ENCODE measurements around the gene MAP3K5. TPM values are rescaled to one million over a fixed set of nuclear protein-coding genes. Genes with fewer than 3 reads are reported as not detected.
A peak's percentile ranks its signal among the peaks of the same experiment; 100 is the strongest.

MAP3K5 gene
- total RNA-seq, 2 donors from 2014 or later = 13.8 to 20.1 TPM

- Mint-ChIP-seq H3K4me1 (no peaks in the 10 kb centered on the region), H3K4me3 (no peak overlapping the region), H3K36me3 (ENCODE audit: low read depth) (peaks cover 28% of the 10 kb centered on the region), H3K27ac (no peak overlapping the region), H3K27me3 (no peaks in the 10 kb centered on the region), H3K9me3 (no peaks in the 10 kb centered on the region)
- no peak for ATAC-seq (replicated peaks)
Measured at GRCh38 chr6:136666041-136666440, 126.2 kb downstream of the MAP3K5 start.

DNA sequence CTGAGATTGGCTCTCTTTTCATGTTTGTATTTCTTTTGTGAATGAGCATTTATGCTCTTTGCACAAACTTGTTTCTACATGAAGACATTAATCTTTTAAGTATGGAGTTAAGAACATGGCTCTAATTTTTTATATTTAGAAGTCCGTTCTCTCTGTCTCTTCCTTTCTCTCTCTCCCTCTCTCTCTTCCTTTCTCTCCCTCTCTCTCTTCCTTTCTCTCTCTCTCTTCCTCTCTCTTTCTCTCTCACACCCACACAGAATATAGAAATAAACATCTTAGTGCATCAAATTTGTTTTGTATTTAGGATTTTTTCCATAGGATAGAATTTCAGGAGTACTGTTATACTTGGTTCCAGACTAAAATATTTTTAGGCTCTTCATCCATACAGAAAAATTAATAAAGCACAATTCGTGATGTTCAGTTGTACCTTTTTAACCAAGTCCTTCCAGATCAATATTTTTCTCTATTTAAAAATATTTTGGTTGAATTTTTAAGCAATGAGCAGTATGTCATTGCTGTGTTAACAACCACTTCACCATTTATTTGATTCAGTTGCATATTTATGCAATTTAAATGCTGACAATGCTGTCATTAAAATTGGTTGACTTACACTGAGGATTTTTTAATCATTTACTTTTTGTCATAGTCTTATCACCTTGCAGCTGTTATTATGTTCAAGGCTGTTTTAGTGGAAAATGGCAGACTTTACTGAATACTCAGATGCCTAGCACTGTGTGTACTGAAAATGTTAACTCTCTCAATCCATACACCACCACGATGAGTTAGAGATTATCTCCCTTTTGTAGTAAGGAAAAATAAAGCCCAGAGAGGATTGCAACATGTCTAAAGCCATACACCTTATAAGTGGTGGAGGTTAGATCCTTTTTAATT is 129.7 kb downstream of the MAP3K5 start:
- H3K27me3 Mint-ChIP-seq = no peaks in the 10 kb centered on the region
- H3K36me3 Mint-ChIP-seq (ENCODE audit: low read depth) = peaks cover 31% of the 10 kb centered on the region
- no peak overlapping the region for H3K27ac Mint-ChIP-seq
- H3K4me1 Mint-ChIP-seq = no peaks in the 10 kb centered on the region
- H3K4me3 Mint-ChIP-seq = no peak overlapping the region
- H3K9me3 Mint-ChIP-seq = no peaks in the 10 kb centered on the region
- no peak for ATAC-seq (replicated peaks)

DNA sequence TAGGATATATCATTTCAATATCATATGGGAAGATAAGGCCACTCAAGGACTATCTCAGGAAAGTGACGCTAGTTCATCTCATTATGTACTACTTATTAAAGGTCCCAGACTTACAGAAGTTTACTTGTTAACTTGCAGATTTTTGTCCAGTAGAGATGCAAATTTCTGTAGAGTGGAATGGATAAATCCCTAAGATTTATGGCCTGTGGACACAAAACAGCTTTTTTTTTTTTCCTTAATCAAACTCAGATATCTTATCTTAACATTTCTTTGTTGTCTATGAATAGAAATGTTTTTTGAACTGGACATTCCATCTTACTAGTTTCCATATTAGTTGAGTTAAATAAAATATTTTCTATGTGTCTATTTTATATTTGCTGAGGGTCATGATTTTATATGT is 131.6 kb downstream of the MAP3K5 start:
- H3K9me3 Mint-ChIP-seq = no peaks in the 10 kb centered on the region
- H3K36me3 Mint-ChIP-seq (ENCODE audit: low read depth) = peaks cover 38% of the 10 kb centered on the region
- no peak for ATAC-seq (replicated peaks)
- H3K27ac Mint-ChIP-seq = no peak overlapping the region
- no peak overlapping the region for H3K4me3 Mint-ChIP-seq
- no peaks in the 10 kb centered on the region for H3K27me3 Mint-ChIP-seq
- H3K4me1 Mint-ChIP-seq = no peaks in the 10 kb centered on the region

GRCh38 chr6:136659991-136660499 is 132.2 kb downstream of the MAP3K5 start:
- no peak overlapping the region for H3K4me3 Mint-ChIP-seq
- H3K4me1 Mint-ChIP-seq = no peaks in the 10 kb centered on the region
- no peaks in the 10 kb centered on the region for H3K9me3 Mint-ChIP-seq
- no peaks in the 10 kb centered on the region for H3K27me3 Mint-ChIP-seq
- no peak overlapping the region for H3K27ac Mint-ChIP-seq
- no peak for ATAC-seq (replicated peaks)
- peaks cover 42% of the 10 kb centered on the region for H3K36me3 Mint-ChIP-seq (ENCODE audit: low read depth)

GRCh38 chr6:136658711-136659110 is 133.6 kb downstream of the MAP3K5 start:
- H3K27me3 Mint-ChIP-seq = no peaks in the 10 kb centered on the region
- H3K4me3 Mint-ChIP-seq = no peak overlapping the region
- H3K4me1 Mint-ChIP-seq = no peaks in the 10 kb centered on the region
- H3K9me3 Mint-ChIP-seq = no peaks in the 10 kb centered on the region
- peaks cover 50% of the 10 kb centered on the region for H3K36me3 Mint-ChIP-seq (ENCODE audit: low read depth)
- no peak overlapping the region for H3K27ac Mint-ChIP-seq
- no peak for ATAC-seq (replicated peaks)

- Mint-ChIP-seq H3K9me3 (no peaks in the 10 kb centered on the region), H3K4me1 (no peaks in the 10 kb centered on the region), H3K36me3 (ENCODE audit: low read depth) (peaks cover 58% of the 10 kb centered on the region), H3K4me3 (no peak overlapping the region), H3K27ac (no peak overlapping the region), H3K27me3 (no peaks in the 10 kb centered on the region)
- ATAC-seq (replicated peaks) = no peak
Measured at GRCh38 chr6:136657666-136658065, 134.6 kb downstream of the MAP3K5 start.

- Mint-ChIP-seq H3K27me3 (no peaks in the 10 kb centered on the region), H3K27ac (peak overlapping the region; percentile 3), H3K4me3 (no peak overlapping the region), H3K9me3 (no peaks in the 10 kb centered on the region), H3K36me3 (ENCODE audit: low read depth) (peaks cover 63% of the 10 kb centered on the region), H3K4me1 (no peaks in the 10 kb centered on the region)
- ATAC-seq (replicated peaks) = no peak
Measured at GRCh38 chr6:136656121-136656520, 136.2 kb downstream of the MAP3K5 start.

DNA sequence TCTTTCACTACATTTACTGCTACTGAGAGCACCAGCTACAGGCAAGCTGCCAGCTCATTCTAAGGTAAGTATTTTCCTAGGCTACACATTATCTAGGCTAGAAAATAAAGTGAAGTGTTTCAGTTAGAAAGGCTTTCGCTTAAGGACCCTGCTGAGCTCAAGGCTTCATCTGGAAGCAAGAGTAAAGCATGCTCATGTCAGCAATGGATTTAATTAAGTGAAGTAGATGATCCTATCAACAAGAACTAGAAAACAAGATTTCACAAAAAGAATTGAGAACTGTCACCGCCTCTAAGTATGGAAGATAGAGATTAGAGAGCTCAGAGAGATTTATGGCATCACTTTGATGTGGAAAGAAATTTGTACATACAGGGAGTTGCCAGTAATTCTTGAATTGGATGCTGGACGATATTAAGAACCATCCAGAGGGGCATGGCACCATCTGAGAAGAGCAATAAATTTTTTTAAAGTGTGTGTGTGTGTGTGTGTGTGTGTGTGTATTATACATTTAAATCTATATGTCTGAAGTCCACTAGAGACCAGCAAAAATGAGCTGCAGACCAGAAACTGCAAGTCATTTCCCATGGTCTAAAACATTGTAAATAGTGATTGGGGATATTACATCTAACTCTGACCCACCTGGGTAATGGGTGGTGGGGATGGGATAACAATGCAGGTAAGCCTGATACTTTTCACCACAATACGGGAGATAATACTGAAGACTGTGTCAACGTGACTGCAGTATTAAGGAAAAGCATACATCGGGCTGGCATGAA is 136.8 kb downstream of the MAP3K5 start:
- Mint-ChIP-seq H3K4me3 (no peak overlapping the region), H3K27ac (peak overlapping the region; percentile 12), H3K36me3 (ENCODE audit: low read depth) (peaks cover 64% of the 10 kb centered on the region), H3K4me1 (no peaks in the 10 kb centered on the region), H3K9me3 (no peaks in the 10 kb centered on the region), H3K27me3 (no peaks in the 10 kb centered on the region)
- no peak for ATAC-seq (replicated peaks)

DNA sequence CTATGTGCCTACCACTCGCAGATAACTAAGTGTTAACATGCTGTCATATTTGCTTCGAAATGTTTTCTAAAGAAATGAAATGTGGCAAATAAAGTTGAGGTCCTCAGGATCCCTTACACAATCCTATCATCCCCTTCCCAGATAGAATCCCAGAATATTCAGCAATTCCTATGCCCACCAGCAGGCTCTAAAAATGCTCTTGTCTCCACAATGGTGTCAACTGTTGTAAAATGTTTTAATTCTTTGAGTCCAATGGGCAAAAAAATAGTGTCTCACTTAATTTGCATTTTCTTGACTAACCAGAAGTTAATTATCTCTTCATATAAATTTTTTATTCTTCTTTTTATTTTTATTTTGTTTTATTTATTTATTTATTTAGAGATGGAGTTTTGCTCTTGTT is 138.2 kb downstream of the MAP3K5 start:
- H3K36me3 Mint-ChIP-seq (ENCODE audit: low read depth) = peaks cover 65% of the 10 kb centered on the region
- H3K4me1 Mint-ChIP-seq = no peaks in the 10 kb centered on the region
- H3K9me3 Mint-ChIP-seq = no peaks in the 10 kb centered on the region
- no peak overlapping the region for H3K27ac Mint-ChIP-seq
- H3K27me3 Mint-ChIP-seq = no peaks in the 10 kb centered on the region
- no peak for ATAC-seq (replicated peaks)
- no peak overlapping the region for H3K4me3 Mint-ChIP-seq

DNA sequence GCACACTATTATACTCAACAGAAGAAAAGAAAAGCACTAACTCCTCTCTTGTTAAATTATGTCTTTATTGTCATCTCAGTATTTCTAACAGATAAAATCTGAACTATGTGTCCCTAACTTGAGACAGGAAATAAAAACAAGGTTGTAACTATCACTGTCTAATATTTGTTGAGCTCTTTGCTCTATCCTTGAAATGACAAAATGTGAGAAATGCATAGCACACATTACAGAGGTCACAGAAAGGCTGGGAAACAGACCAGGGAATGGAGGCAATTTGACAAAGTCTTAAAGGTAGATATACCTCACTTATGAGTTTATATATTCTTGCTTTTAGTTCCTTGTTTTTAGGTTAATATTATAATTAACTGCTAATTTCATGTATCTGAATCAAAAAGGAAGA is 139.6 kb downstream of the MAP3K5 start:
- ATAC-seq (replicated peaks) = no peak
- H3K4me3 Mint-ChIP-seq = no peak overlapping the region
- peak overlapping the region; percentile 50 for H3K27ac Mint-ChIP-seq
- peaks cover 55% of the 10 kb centered on the region for H3K36me3 Mint-ChIP-seq (ENCODE audit: low read depth)
- H3K9me3 Mint-ChIP-seq = no peaks in the 10 kb centered on the region
- no peaks in the 10 kb centered on the region for H3K27me3 Mint-ChIP-seq
- H3K4me1 Mint-ChIP-seq = no peaks in the 10 kb centered on the region

DNA sequence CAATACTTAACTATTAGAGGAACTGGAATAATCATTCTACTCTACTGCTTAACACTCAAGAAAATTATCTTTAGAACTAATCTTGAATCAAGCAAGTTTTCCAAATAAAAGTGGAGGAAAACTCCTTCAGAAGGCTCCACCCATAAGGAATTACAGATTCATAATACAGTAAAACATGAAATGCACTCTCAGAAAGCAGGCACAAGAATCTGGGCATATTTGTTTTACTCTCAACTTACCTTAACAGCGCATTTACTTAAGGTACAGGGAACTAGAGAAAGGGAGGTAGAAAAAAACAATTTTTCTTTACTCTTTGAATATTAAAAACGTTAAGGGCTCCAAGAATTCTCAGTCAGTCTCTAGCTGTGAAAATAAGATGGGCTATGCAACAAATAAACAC is 140.3 kb downstream of the MAP3K5 start:
- peak overlapping the region; percentile 50 for H3K27ac Mint-ChIP-seq
- ATAC-seq (replicated peaks) = no peak
- peaks cover 49% of the 10 kb centered on the region for H3K36me3 Mint-ChIP-seq (ENCODE audit: low read depth)
- H3K4me1 Mint-ChIP-seq = no peaks in the 10 kb centered on the region
- H3K4me3 Mint-ChIP-seq = no peak overlapping the region
- no peaks in the 10 kb centered on the region for H3K27me3 Mint-ChIP-seq
- no peaks in the 10 kb centered on the region for H3K9me3 Mint-ChIP-seq

GRCh38 chr6:136647363-136647852 is 144.9 kb downstream of the MAP3K5 start:
- no peak overlapping the region for H3K27ac Mint-ChIP-seq
- H3K36me3 Mint-ChIP-seq (ENCODE audit: low read depth) = peaks cover 9% of the 10 kb centered on the region
- ATAC-seq (replicated peaks) = peak; percentile 98
- H3K9me3 Mint-ChIP-seq = no peaks in the 10 kb centered on the region
- H3K27me3 Mint-ChIP-seq = no peaks in the 10 kb centered on the region
- no peak overlapping the region for H3K4me3 Mint-ChIP-seq
- H3K4me1 Mint-ChIP-seq = no peaks in the 10 kb centered on the region

GRCh38 chr6:136646377-136646776 is 145.9 kb downstream of the MAP3K5 start:
- no peak overlapping the region for H3K27ac Mint-ChIP-seq
- H3K36me3 Mint-ChIP-seq (ENCODE audit: low read depth) = peaks cover 7% of the 10 kb centered on the region
- H3K27me3 Mint-ChIP-seq = no peaks in the 10 kb centered on the region
- H3K4me1 Mint-ChIP-seq = no peaks in the 10 kb centered on the region
- no peaks in the 10 kb centered on the region for H3K9me3 Mint-ChIP-seq
- H3K4me3 Mint-ChIP-seq = no peak overlapping the region
- no peak for ATAC-seq (replicated peaks)

GRCh38 chr6:136644597-136644952 is 147.7 kb downstream of the MAP3K5 start:
- Mint-ChIP-seq H3K36me3 (ENCODE audit: low read depth) (peaks cover 7% of the 10 kb centered on the region), H3K27me3 (no peaks in the 10 kb centered on the region), H3K4me3 (no peak overlapping the region), H3K4me1 (peaks cover 3% of the 10 kb centered on the region), H3K9me3 (no peaks in the 10 kb centered on the region), H3K27ac (no peak overlapping the region)
- no peak for ATAC-seq (replicated peaks)

Measured in activated T-helper 17 cell treated with anti-CD3 and anti-CD28 coated beads, Interleukin-2, amount 50 U/mL, for 72 hours (primary cell).